ENCODE results near the gene MCHR2.
"Not testable (repeated sequence)": the region's sequence is repeated elsewhere in the genome, so short reads cannot be mapped to it uniquely, and the experiment has no call there.

Gene MCHR2

DNA sequence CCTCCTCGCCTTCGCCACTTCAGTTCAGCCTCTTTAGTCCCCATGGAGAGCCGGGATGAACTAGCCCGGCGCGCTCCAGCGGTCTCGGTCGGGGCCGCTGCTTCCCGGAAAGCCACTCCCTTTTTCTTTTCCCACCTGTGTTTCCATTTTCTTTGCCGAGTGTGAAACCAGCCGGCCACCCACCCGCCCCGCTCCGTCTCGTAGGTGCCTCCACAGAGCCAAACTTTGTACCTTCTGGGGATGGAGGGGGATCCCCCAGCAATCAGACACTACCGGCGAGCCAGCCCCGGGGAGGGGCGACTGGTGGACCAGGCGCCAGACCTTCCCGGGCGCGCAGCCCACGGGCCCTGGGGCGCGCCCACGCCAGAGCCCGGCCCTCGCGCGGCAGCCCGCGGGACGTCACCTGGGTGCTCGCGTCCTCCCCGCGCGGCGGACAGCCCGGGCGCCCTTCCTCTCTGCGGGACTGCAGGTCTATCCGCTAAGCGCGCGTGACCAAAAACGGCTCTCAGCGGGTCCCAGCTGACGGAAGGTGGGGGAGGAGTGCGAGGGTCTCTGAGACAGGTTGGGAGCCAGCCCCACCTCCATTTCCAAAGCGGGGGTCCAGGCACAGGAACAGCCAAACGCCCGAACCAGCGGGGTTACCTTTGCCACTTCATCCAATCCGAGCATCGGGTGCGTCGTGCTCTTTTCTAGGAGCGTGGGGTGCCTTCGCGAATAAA lies at the start of gene MCHR2:
MCHR2 (minus strand) TSS at position 691 of the 719 bp plus-strand sequence. CDS start 38,076 bp downstream, outside the sequence.
- DNase-seq, result no peak

DNA sequence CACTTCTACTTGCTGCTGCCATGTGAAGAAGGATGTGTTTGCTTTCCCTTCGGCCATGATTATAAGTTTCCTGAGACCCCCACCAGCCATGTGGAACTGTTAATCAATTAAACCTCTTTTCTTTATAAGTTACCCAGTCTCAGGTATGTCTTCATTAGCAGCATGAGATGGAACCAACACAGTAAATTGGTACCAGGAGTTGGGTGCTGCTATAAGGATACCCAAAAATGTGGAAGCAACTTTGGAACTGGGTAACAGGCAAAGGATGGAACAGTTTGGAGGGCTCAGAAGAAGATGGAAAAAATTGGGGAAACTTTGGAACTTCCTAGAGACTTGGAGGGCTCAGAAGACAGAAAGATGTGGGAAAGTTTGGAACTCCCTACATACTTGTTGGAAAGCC lies 44.5 kb upstream of the MCHR2 start:
- not testable (repeated sequence) for DNase-seq

DNA sequence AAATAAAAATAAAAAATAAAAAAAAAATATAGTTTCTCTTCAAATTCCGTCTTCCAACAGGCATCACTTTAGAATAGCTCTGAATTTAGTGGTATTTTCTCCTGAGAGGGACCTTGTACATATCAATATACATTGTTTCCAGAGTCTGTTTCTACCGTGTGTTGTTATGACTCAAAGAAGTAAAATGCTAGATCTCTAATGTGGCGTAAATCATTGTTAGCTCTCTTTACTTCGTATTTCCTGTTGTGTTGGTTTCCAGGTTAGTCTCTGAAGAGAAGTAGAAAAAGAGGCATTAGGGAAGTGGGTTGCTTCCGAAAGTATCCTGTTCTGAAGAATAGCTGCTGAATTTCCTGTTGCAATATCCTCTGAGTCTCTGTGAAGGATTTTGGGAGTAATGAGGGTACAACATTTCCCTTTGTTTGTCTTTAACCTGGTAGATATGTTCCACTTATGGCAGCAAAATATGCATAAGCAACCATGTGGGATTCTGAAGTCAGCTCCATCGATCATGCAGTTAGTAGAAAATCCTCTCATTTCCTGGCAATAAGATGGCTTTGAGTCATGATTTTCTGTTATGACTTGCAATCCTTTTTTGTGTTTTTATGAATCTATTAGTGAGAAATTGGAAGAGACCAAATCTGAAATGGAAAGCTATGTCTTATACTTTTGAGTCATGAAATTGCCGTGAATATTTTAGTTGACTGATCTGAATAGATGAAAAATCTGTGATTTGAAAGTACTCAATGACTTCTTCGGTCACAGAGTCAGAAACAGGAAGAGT lies 42.0 kb upstream of the MCHR2 start:
- DNase-seq, result no peak

DNA sequence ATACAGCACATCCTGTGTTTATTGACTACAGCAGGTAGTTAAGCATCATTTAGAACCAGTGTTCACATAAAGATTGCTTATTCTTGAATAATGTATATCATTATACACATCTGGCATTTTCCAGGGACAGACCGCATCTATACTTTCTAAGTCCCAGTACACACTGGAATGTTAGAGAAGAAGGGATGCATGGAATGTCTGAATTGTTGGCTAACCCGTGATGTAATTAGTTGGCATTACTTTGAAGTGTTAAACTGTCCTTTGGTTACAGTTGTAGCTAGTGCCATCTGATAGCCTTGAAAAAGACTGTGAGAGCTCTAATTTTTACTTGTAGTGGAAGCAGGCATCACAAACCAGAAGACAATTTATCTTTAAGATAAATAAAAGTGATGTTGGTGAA lies 29.8 kb upstream of the MCHR2 start:
- DNase-seq, result no peak

GRCh38 chr6:100022847-100023246 lies 28.8 kb upstream of the MCHR2 start:
- no peak for DNase-seq

DNA sequence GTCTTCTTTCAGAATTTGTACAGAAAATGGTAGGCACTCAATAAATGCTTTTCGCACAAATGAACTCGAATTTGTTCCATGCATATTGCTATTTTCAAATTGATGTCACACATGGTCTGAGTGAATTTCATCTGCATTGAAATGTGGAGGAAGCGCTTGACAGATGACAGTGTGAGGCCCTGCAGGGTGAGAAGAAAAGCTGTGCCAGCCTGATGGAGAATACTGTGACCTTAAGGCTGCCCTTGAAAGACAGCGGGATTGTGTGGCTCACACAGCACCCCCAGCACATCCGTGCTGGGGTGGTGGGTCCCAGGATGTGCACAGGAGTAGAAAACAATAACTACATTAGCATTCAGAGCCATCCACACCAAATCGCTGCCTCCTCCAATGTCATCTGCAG lies 14.8 kb upstream of the MCHR2 start:
- no peak for DNase-seq

DNA sequence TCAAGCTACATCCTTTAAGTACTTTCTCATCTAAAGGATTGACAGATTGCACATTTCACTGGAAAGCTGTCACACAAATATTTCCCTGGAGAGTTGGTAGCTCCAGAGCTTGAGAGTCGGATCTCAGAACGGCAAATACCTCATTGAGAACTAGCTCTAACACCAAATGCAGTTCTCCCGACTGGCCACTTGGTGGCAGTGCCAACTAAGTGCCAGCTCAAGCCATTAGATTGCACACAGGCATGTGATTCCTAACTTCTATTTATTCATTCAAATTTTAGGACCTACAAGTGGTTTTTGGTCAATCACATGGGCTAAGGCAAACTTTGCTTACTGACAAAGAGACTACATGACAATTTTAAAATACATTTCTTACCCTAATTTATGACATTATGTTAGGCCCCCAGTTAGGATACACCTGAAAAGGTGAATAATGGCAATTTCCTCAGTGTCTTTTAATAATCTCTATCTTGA lies 7.9 kb upstream of the MCHR2 start:
- DNase-seq, result peak; percentile 22

GRCh38 chr6:99997141-99997540 lies 3.1 kb upstream of the MCHR2 start:
- DNase-seq, result no peak

DNA sequence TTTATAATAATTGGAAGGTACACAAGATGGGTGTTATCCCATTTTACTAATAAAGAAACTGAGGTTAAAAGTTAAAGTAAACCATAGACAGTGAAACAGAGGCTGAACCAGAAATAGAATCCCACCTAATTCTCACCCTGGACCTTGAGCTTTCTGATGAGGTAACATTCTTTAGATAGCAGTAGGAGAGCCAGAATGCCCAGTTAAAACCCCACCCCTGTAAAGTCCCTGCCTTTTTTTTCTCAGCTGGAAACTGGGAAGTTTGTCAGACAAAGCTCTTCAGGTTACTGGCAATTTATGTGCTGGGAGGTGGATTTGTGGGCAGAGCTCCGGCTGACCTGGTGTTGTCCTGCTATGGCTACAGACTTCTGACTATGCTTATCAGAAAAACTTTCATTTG lies 1.9 kb upstream of the MCHR2 start:
- DNase-seq, result no peak

DNA sequence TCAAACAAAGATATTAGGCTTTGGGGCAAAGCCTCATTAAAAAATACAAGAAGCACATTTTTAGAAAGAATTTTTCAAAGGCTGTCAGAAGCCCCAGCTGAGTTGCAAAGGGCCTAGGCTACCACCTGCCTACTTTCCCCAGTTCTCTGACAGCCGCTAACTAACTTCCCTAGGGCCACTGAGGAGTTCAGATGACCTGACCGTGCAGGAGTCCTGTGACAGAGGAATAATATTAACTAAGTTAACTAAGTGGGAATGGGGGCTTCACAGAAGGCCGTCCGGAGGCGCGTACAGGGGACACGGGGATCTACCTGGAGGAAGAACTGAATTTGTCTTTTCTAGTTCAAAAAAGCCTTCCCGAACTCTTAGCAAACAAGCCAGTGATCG lies 884 bp downstream of the MCHR2 start:
- no peak for DNase-seq

- no peak for DNase-seq
Measured at GRCh38 chr6:99991955-99992354, 2.1 kb downstream of the MCHR2 start.

DNA sequence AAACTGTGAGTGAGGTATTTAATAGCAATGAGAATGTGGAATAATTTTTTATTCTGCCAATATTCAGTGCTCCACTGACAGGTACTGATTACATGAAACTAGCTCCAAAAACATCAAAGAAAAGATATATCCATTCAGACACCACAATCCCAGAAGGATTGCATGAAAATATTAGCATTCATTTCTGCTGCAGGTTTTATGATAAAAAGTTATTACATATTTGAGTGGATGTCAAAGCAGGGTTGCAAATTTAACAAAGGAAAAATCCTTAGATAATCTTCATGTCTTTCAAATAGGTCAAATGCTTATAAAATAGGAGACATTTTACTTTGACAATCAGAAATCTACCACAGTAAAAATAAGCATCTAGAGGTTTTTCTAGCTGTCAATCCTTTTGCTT lies 13.3 kb downstream of the MCHR2 start:
- DNase-seq, result no peak

DNA sequence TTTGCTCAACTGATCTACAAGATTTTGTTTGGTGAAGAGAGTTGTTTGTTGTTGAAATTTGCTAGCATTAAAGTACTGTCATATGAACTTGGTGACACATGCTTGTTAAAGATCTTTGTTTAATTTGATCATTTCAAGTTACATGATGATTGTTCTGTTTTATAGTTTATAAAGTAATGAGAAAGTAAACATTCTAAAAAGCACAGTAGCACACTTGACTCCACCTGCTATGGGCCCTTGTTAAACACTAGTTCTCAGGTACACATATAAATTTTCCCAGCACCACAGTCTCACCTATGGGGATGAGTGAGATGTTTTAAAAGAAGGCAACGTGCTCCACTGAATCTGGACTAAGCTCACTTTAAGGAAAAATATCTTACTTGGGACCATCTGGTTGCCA lies 14.1 kb downstream of the MCHR2 start:
- DNase-seq, result no peak

GRCh38 chr6:99967052-99967451 lies 27.0 kb downstream of the MCHR2 start:
- no peak for DNase-seq

- DNase-seq, result no peak
Measured at GRCh38 chr6:99960027-99960426, 34.0 kb downstream of the MCHR2 start.

GRCh38 chr6:99951016-99951805 lies 42.8 kb downstream of the MCHR2 start:
- DNase-seq, result no peak

- DNase-seq, result no peak
Measured at GRCh38 chr6:99946005-99946404, 48.0 kb downstream of the MCHR2 start.

GRCh38 chr6:99943846-99944245 lies 50.2 kb downstream of the MCHR2 start:
- DNase-seq, result no peak

DNA sequence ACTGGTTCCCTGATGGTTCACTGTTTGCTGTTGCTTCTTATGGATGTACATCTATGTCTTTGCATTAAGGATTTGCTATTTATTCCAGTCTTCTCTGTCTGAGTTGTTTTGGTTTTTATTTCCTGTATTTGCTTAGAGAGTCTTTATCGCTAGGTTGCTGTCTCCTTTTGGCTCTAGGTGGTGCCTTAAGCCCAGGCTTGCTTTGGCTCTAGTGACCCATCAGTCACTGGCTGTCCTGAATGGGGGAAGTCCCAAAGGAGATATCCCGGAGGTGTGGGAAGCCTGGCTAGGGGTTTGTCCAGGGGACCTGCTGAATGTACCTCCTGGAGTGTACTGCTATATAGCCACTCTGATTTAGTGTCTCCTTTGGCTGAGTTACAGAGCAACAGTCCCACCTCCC lies 53.4 kb downstream of the MCHR2 start:
- no peak for DNase-seq

DNA sequence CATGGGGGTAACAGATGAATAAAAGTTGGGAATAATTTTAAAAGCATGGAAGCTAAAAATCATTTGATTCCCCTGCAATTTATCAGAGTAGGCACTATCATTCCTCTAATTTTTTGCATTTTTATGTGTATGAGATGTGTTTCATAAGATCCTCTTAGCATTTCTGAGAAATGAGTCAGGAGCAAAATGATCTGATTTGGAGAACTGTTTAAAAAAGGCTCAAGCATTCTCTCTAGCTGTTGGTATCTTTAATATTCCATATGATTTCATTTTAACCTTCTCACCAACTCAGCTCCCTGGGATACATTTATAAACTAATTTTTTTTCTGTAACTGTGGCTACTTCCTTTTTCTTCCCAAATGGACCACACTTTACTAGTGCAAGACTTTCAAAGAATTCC lies 60.9 kb downstream of the MCHR2 start:
- DNase-seq, result no peak

DNA sequence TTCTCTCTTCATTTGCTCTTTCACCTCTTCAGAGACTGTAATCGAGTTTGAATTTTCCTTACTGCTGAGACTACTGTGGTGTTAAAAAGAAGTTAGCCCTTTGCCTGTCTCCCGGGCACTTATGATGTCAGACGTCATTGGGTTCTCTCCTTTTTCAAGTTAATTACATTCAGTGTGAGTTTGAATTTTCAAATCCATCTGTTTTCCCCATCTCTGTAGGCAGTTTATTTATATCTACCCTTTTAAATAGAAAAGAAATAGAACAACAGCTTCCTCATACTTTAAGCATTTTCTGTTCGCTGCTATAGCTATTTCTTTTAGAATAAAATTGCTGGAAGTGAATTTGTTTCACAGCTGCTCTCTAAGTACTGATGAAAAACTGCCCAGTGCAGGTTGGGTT lies 81.4 kb downstream of the MCHR2 start:
- DNase-seq, result no peak

GRCh38 chr6:99905209-99906106 lies 88.6 kb downstream of the MCHR2 start:
- peak; percentile 7 for DNase-seq
